ENCODE measurements around the gene CCL18.
"Not testable (repeated sequence)": the region's sequence is repeated elsewhere in the genome, so short reads cannot be mapped to it uniquely, and the experiment has no call there.

CCL18 gene, protein sequence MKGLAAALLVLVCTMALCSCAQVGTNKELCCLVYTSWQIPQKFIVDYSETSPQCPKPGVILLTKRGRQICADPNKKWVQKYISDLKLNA

DNA sequence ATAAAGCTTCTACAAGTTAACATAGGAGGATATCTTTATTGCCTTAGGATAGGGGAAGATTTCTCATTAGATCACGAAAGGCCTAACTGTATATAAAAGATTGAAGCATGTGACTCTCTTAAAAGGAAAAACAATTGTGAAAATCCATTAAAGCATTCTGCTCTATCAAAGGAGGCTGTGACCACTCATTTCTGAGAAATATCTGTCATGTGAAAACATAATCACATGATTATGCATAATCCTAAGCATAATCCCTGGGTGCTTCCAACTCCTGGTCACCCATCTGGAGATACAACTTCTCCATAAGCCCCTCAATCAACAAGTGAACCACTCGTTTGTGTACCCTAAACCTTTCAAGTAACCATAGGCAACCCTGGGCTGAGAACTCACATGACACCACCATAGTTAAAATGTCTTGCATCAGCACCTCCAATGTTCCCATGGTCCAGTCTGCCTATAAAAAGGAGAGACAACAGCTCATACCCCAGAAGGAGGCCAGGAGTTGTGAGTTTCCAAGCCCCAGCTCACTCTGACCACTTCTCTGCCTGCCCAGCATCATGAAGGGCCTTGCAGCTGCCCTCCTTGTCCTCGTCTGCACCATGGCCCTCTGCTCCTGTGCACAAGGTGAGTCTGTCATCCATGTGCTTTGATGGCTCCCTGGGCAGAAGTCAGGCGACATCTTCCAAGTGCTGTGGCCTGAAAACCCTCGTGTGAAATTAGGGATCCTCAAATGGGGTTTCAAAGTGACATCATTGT is at the start of gene CCL18:
Gene CCL18, plus strand, starts transcription at position 487 of the 756 bp plus-strand sequence. Its CDS starts 71 bp downstream, at position 558.
- H3K4me2 ChIP-seq (ENCODE audit: low read depth, low read length, poor library complexity, severe bottlenecking): no peak within 1 kb of the TSS
- no peaks in the 10 kb centered on the region for H3K79me2 ChIP-seq (ENCODE audit: insufficient read depth, low read length)
- H2AFZ ChIP-seq (ENCODE audit: low read depth, low read length, severe bottlenecking): no peak within 1 kb of the TSS

DNA sequence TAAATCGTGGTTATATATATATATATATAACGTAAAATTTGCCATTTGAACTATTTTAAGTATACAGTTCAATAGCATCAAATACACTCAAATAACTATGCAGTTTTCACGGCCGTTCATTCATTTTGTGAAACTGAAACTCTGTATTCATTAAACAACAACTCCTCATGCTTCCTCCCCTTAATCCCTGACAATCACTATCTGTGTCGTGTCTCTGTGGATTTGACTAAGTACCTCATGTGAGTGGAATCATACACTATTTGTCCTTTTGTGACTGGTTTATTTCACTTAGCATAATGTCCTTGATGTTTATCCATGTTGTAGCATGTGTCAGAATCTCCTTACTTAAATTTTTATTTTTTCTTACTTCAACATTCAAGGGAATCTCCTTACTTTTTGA is 49.1 kb upstream of the CCL18 start:
- Histone ChIP-seq H3K9ac (ENCODE audit: low read length) (no peak overlapping the region), H3K27ac (ENCODE audit: low read depth, low read length) (no peak overlapping the region), H3K27me3 (ENCODE audit: low read length) (no peaks in the 10 kb centered on the region), H2AFZ (ENCODE audit: low read depth, low read length, severe bottlenecking) (no peak overlapping the region), H3K9me3 (ENCODE audit: insufficient read depth, low read length) (0 out of 2 replicates have a peak, but pooled peaks cover 1% of the 10 kb centered on the region), H3K4me2 (ENCODE audit: low read depth, low read length, poor library complexity, severe bottlenecking) (no peak overlapping the region), H3F3A (ENCODE audit: insufficient read depth) (no peaks in the 10 kb centered on the region), H3K36me3 (ENCODE audit: low read length) (no peaks in the 10 kb centered on the region), H3K9me2 (replicated peaks; ENCODE audit: insufficient read depth, low read length) (no peaks in the 10 kb centered on the region), H3K4me3 (ENCODE audit: insufficient read depth, low read length, poor library complexity, severe bottlenecking) (no peak overlapping the region), H4K20me1 (ENCODE audit: low read depth, low read length) (no peaks in the 10 kb centered on the region), H3K79me2 (ENCODE audit: insufficient read depth, low read length) (no peaks in the 10 kb centered on the region)
- TF ChIP-seq, protein P1, sequence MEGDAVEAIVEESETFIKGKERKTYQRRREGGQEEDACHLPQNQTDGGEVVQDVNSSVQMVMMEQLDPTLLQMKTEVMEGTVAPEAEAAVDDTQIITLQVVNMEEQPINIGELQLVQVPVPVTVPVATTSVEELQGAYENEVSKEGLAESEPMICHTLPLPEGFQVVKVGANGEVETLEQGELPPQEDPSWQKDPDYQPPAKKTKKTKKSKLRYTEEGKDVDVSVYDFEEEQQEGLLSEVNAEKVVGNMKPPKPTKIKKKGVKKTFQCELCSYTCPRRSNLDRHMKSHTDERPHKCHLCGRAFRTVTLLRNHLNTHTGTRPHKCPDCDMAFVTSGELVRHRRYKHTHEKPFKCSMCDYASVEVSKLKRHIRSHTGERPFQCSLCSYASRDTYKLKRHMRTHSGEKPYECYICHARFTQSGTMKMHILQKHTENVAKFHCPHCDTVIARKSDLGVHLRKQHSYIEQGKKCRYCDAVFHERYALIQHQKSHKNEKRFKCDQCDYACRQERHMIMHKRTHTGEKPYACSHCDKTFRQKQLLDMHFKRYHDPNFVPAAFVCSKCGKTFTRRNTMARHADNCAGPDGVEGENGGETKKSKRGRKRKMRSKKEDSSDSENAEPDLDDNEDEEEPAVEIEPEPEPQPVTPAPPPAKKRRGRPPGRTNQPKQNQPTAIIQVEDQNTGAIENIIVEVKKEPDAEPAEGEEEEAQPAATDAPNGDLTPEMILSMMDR (IDR thresholded peaks at IDR 0.05; ENCODE audit: insufficient read depth, low read length, poor library complexity, severe bottlenecking): no peak
- no peak for TF ChIP-seq EZH2phosphoT487 (conservative IDR thresholded peaks at IDR 0.05; ENCODE audit: low read length)

More for the DNA sequence above, at the start of gene CCL18:
- Histone ChIP-seq H3K27me3 (ENCODE audit: low read length) (no peaks in the 10 kb centered on the region), H3K9me2 (replicated peaks; ENCODE audit: insufficient read depth, low read length) (no peaks in the 10 kb centered on the region), H3F3A (ENCODE audit: insufficient read depth) (no peaks in the 10 kb centered on the region), H4K20me1 (ENCODE audit: low read depth, low read length) (no peaks in the 10 kb centered on the region), H3K9me3 (ENCODE audit: insufficient read depth, low read length) (no peaks in the 10 kb centered on the region), H3K9ac (ENCODE audit: low read length) (no peak within 1 kb of the TSS), H3K36me3 (ENCODE audit: low read length) (no peaks in the 10 kb centered on the region), H3K27ac (ENCODE audit: low read depth, low read length) (no peak within 1 kb of the TSS), H3K4me3 (ENCODE audit: insufficient read depth, low read length, poor library complexity, severe bottlenecking) (no peak within 1 kb of the TSS)
- TF ChIP-seq, protein P1 (IDR thresholded peaks at IDR 0.05; ENCODE audit: insufficient read depth, low read length, poor library complexity, severe bottlenecking): no peak

DNA sequence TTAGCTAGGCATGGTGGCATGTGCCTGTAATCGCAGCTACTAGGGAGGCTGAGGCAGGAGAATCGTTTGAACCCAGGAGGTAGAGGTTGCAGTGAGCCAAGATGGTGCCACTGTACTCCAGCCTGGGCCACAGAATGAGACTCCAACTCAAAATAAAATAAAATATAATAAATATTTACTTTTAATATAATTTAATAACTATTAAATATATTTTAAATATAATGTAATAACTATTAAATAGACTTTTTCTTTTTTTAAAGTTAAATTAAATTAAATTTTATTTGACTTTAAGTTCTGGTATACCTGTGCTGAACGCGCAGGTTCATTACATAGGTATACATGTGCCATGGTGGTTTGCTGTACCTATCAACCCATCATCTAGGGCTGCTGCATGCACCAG is 48.2 kb upstream of the CCL18 start:
- H3K9me2 ChIP-seq (replicated peaks; ENCODE audit: insufficient read depth, low read length); H3K27ac ChIP-seq (ENCODE audit: low read depth, low read length); H3K9me3 ChIP-seq (ENCODE audit: insufficient read depth, low read length); H3F3A ChIP-seq (ENCODE audit: insufficient read depth); H3K36me3 ChIP-seq (ENCODE audit: low read length); H2AFZ ChIP-seq (ENCODE audit: low read depth, low read length, severe bottlenecking); H4K20me1 ChIP-seq (ENCODE audit: low read depth, low read length); H3K4me2 ChIP-seq (ENCODE audit: low read depth, low read length, poor library complexity, severe bottlenecking); H3K79me2 ChIP-seq (ENCODE audit: insufficient read depth, low read length); H3K4me3 ChIP-seq (ENCODE audit: insufficient read depth, low read length, poor library complexity, severe bottlenecking); H3K27me3 ChIP-seq (ENCODE audit: low read length); H3K9ac ChIP-seq (ENCODE audit: low read length): not testable (repeated sequence)

DNA sequence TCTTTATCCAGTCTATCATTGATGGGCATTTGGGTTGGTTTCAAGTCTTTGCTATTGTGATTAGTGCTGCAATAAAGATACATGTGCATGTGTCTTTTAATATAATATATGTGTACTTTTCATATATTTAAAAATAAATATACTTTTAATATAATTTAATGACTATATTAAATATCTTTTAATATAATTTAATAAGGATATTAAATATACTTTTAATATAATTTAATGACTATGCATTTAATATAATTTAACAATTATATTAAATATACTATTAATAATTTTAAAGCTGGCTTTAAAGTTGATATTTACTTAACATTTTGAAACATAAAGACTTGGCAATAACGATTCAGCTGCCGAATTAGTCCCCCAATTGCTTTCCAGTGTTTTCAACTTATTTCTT is 47.5 kb upstream of the CCL18 start:
- Histone ChIP-seq H3K36me3 (ENCODE audit: low read length) (no peaks in the 10 kb centered on the region), H3K9me3 (ENCODE audit: insufficient read depth, low read length) (no peaks in the 10 kb centered on the region), H3K79me2 (ENCODE audit: insufficient read depth, low read length) (no peaks in the 10 kb centered on the region), H3K9ac (ENCODE audit: low read length) (no peak overlapping the region), H3K4me2 (ENCODE audit: low read depth, low read length, poor library complexity, severe bottlenecking) (no peak overlapping the region), H2AFZ (ENCODE audit: low read depth, low read length, severe bottlenecking) (no peak overlapping the region), H3F3A (ENCODE audit: insufficient read depth) (no peaks in the 10 kb centered on the region), H3K4me3 (ENCODE audit: insufficient read depth, low read length, poor library complexity, severe bottlenecking) (no peak overlapping the region), H3K27me3 (ENCODE audit: low read length) (no peaks in the 10 kb centered on the region), H3K9me2 (replicated peaks; ENCODE audit: insufficient read depth, low read length) (no peaks in the 10 kb centered on the region), H4K20me1 (ENCODE audit: low read depth, low read length) (no peaks in the 10 kb centered on the region), H3K27ac (ENCODE audit: low read depth, low read length) (no peak overlapping the region)
- no peak for TF ChIP-seq EZH2phosphoT487 (conservative IDR thresholded peaks at IDR 0.05; ENCODE audit: low read length)
- TF ChIP-seq, protein P1 (IDR thresholded peaks at IDR 0.05; ENCODE audit: insufficient read depth, low read length, poor library complexity, severe bottlenecking): no peak
